Skeletal muscle tissue (tissue), 4 donors: ENCODE results near the gene CSN1S1. TPM values are rescaled to one million over a fixed set of nuclear protein-coding genes. Genes with fewer than 3 reads are reported as not detected.

ENCODE experiments used
- H3K27ac ChIP-seq: one replicate; pipeline ENCODE4 v1.7.0; 2013; ENCODE audit warnings: mild to moderate bottlenecking, low read depth, low read length, inconsistent platforms
- H3K27me3 ChIP-seq, 3 donors: one replicate each; pipeline ENCODE4 v1.7.0; 2013; ENCODE audit warnings: low read length in 3 of 3; ENCODE audit not compliant: control insufficient read depth in 3 of 3, insufficient read depth in 3 of 3
- H3K36me3 ChIP-seq, 3 donors: one replicate each; pipeline ENCODE4 v1.7.0; 2013; ENCODE audit warnings: low read length in 3 of 3; ENCODE audit not compliant: control insufficient read depth in 3 of 3, insufficient read depth in 3 of 3
- H3K4me1 ChIP-seq, 3 donors: one replicate each; pipeline ENCODE4 v1.7.0; 2013; ENCODE audit warnings: low read length in 3 of 3, mild to moderate bottlenecking in 3 of 3; ENCODE audit not compliant: control insufficient read depth in 3 of 3, insufficient read depth in 3 of 3
- H3K4me3 ChIP-seq, 3 donors: one replicate each; pipeline ENCODE4 v1.7.0; 2013; ENCODE audit warnings: low read length in 3 of 3
- H3K9ac ChIP-seq, 3 donors: one replicate each; pipeline ENCODE4 v1.7.0; 2013; ENCODE audit warnings: low read length in 3 of 3, mild to moderate bottlenecking in 3 of 3, moderate library complexity in 2 of 3, low read depth in 1 of 3
- H3K9me3 ChIP-seq, 3 donors: one replicate each; pipeline ENCODE4 v1.7.0; 2013; ENCODE audit warnings: low read length in 3 of 3; ENCODE audit not compliant: control insufficient read depth in 3 of 3
- total RNA-seq: library from RNA; depleted of rRNA; stranded (reverse); fragments of >200 nt; gene quantifications from one replicate; pipeline ENCODE4 v1.2.3, GENCODE V29; 2014
- donor health status: Osteomylitis.

Gene CSN1S1
- total RNA-seq, 1 donor from 2014 or later = not detected

GRCh38 chr4:69984030-69984443 lies 53.2 kb downstream of the CSN1S1 start:
- Histone ChIP-seq H3K9ac (no peak overlapping the region), H3K27me3 (no peaks in the 10 kb centered on the region), H3K36me3 (no peaks in the 10 kb centered on the region), H3K4me3 (no peak overlapping the region), H3K27ac (no peak overlapping the region), H3K9me3 (no peaks in the 10 kb centered on the region), H3K4me1 (no peaks in the 10 kb centered on the region)

DNA sequence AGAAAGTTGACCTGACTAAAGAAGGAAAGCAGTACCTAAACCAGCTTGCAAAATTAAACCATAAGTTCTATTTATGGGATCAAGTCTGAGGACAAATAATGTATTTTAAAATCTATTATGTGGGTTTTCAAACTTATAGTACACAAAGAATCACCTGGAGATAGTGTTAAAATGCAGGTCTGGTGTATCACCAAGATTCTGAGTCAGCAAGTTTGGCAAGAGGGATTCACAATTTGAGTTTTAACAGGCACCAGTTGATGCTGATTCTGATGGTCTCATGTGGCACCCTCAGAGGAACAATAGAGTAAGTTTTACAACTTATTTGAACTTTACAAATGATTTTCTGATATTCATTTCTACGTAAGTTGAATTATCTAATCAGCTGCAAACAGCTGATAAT lies 55.8 kb downstream of the CSN1S1 start:
- no peak overlapping the region for H3K9ac ChIP-seq
- H3K4me3 ChIP-seq = no peak overlapping the region
- H3K9me3 ChIP-seq = no peaks in the 10 kb centered on the region

GRCh38 chr4:69991016-69991415 lies 60.1 kb downstream of the CSN1S1 start:
- H3K27ac ChIP-seq = no peak overlapping the region
- no peaks in the 10 kb centered on the region for H3K9me3 ChIP-seq
- no peak overlapping the region for H3K4me3 ChIP-seq
- H3K27me3 ChIP-seq = no peaks in the 10 kb centered on the region
- H3K9ac ChIP-seq = no peak overlapping the region
- H3K4me1 ChIP-seq = no peaks in the 10 kb centered on the region
- no peaks in the 10 kb centered on the region for H3K36me3 ChIP-seq

More for the DNA sequence above, 55.8 kb downstream of the CSN1S1 start:
- Histone ChIP-seq H3K27ac (no peak overlapping the region), H3K27me3 (no peaks in the 10 kb centered on the region), H3K36me3 (no peaks in the 10 kb centered on the region), H3K4me1 (no peaks in the 10 kb centered on the region)

DNA sequence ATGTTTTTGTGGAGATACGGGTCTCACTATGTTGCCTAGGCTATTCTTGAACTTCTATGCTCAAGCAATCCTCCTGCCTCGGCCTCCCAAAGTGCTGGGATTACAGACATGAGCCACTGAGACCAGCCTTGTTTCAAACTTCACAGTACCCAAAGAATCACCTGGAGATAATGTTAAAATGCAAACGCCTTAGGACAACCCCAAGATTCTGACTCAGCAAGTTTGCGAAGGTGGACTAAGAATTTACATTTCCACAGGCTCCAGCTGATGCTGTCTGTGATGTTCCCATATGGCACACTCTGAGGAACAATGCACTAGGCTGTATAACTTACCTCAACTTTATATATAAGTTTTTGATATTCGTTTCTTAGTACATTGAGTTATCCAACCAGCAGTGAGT lies 63.9 kb downstream of the CSN1S1 start:
- H3K27ac ChIP-seq = no peak overlapping the region
- H3K4me3 ChIP-seq = no peak overlapping the region
- H3K9ac ChIP-seq = no peak overlapping the region
- H3K4me1 ChIP-seq = no peaks in the 10 kb centered on the region
- H3K27me3 ChIP-seq = no peaks in the 10 kb centered on the region
- H3K9me3 ChIP-seq = no peaks in the 10 kb centered on the region
- no peaks in the 10 kb centered on the region for H3K36me3 ChIP-seq

DNA sequence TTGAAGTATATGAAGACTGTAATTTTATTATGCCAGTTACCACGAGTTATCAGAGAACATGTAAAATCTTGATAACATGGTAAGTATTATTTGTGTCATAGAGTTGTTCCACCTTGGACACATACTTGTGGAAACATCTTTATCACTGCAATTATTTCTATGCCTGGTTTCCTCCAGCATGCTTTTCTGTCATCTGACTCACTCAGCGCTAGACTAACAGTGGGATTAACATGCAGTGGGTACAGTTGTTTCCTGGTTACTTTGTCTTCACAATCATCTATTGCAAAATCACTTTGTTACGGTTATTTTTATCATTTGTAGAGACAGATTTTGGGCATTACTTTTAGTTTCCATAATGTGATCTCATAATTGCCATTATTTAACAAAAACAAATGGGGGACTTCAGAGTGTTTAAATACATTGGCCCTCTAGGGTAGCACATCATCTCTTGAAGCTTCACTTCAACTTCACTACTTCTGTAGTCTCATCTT lies 64.7 kb downstream of the CSN1S1 start, which contains the start of gene STATH:
Gene STATH (plus strand): TSS at position 441 of the 491 bp plus-strand sequence. CDS start 2,472 bp downstream, outside the sequence.
- Histone ChIP-seq H3K36me3 (no peaks in the 10 kb centered on the region), H3K4me3 (no peak within 1 kb of the TSS), H3K9me3 (no peaks in the 10 kb centered on the region), H3K27ac (no peak within 1 kb of the TSS), H3K9ac (no peak within 1 kb of the TSS), H3K27me3 (no peaks in the 10 kb centered on the region), H3K4me1 (no peaks in the 10 kb centered on the region)

Other genes with a start within 250 kb of the CSN1S1 start
- 0.52 TPM for gene SULT1B1, start 170.4 kb upstream of the CSN1S1 start, total RNA-seq
- 29.7 TPM for gene SULT1E1, start 70.9 kb upstream of the CSN1S1 start, total RNA-seq
- gene CSN2, start 34.7 kb downstream of the CSN1S1 start, total RNA-seq = not detected
- gene STATH, start 64.9 kb downstream of the CSN1S1 start, total RNA-seq = not detected
- gene HTN3, start 97.4 kb downstream of the CSN1S1 start, total RNA-seq = not detected
- gene HTN1, start 119.4 kb downstream of the CSN1S1 start, total RNA-seq = not detected
- gene PRR27, start 223.2 kb downstream of the CSN1S1 start, total RNA-seq = not detected